Thymus (tissue), 11 donors: ENCODE data around the gene OSBPL9. TPM values are rescaled to one million over a fixed set of nuclear protein-coding genes. Genes with fewer than 3 reads are reported as not detected.

Experiments used
- DNase-seq, 9 donors: peaks; one replicate each; pipeline ENCODE4 v3.0.0-alpha.2; 2013; ENCODE audit warnings: low spot score in 9 of 9, low read depth in 6 of 9, missing footprints in 1 of 9
- H3K27ac ChIP-seq, 2 donors: one replicate each; pipeline ENCODE4 v1.5.1; 2013; ENCODE audit warnings: control low read depth in 1 of 2, low read depth in 1 of 2, low read length in 1 of 2, mild to moderate bottlenecking in 1 of 2, moderate library complexity in 1 of 2
- H3K27me3 ChIP-seq, 2 donors: one replicate each; pipeline ENCODE4 v1.5.1; 2013; ENCODE audit warnings: low read length in 1 of 2; ENCODE audit not compliant: control insufficient read depth in 2 of 2, insufficient read depth in 1 of 2
- H3K36me3 ChIP-seq, 2 donors: one replicate each; pipeline ENCODE4 v1.5.1; 2013; ENCODE audit warnings: low read length in 1 of 2, mild to moderate bottlenecking in 1 of 2, moderate library complexity in 1 of 2; ENCODE audit not compliant: control insufficient read depth in 2 of 2, insufficient read depth in 2 of 2
- H3K4me1 ChIP-seq, 2 donors: one replicate each; pipeline ENCODE4 v1.5.1; 2013; ENCODE audit warnings: low read length in 2 of 2; ENCODE audit not compliant: control insufficient read depth in 2 of 2, insufficient read depth in 2 of 2
- H3K4me3 ChIP-seq, 2 donors: one replicate each; pipeline ENCODE4 v1.5.1; 2013; ENCODE audit warnings: low read length in 2 of 2, control low read depth in 1 of 2, mild to moderate bottlenecking in 1 of 2
- H3K9me3 ChIP-seq, 2 donors: one replicate each; pipeline ENCODE4 v1.5.1; 2013; ENCODE audit warnings: low read length in 1 of 2, mild to moderate bottlenecking in 1 of 2; ENCODE audit not compliant: control insufficient read depth in 2 of 2, insufficient read depth in 1 of 2
- WGBS: extraction: QIAGEN DNeasy Blood & Tissue Kit; methylation state at CpG from one replicate; pipeline ENCODE4 v1.1.7; 2013; 5-methylcytosine and 5-hydroxymethylcytosine counted together
- polyA plus RNA-seq: library from polyadenylated mRNA; stranded (reverse); fragments of 200-250 nt; gene quantifications from one replicate; pipeline ENCODE4 v1.2.3, GENCODE V29; 2013
- total RNA-seq: library from RNA; stranded (reverse); fragments of 120-200 nt; gene quantifications from one replicate; pipeline ENCODE4 v1.2.4, GENCODE V29; 2013
- donor health status: healthy.

OSBPL9 gene
- total and polyA plus RNA-seq, 2 donors: 53.7 to 58.1 TPM

GRCh38 chr1:51628715-51629590 is 12.1 kb downstream of the OSBPL9 start:
- no peaks in the 10 kb centered on the region for H3K9me3 ChIP-seq
- 97% methylated on average over 8 of the region's 8 CpGs for WGBS
- H3K4me1 ChIP-seq: no peaks in the 10 kb centered on the region

GRCh38 chr1:51629918-51630317 is 13.0 kb downstream of the OSBPL9 start:
- WGBS: 80% methylated on average over 4 of the region's 4 CpGs
- Histone ChIP-seq H3K4me3 (no peak overlapping the region), H3K9me3 (no peaks in the 10 kb centered on the region), H3K4me1 (no peaks in the 10 kb centered on the region), H3K27ac (no peak overlapping the region), H3K27me3 (no peaks in the 10 kb centered on the region), H3K36me3 (peaks cover 0 to 3% of the 10 kb centered on the region in 2 donors)
- no peak for DNase-seq

More at GRCh38 chr1:51628715-51629590, 12.1 kb downstream of the OSBPL9 start:
- Histone ChIP-seq H3K27me3 (no peaks in the 10 kb centered on the region), H3K4me3 (no peak overlapping the region), H3K36me3 (peaks cover 0 to 3% of the 10 kb centered on the region in 2 donors), H3K27ac (no peak overlapping the region)
- no peak for DNase-seq

GRCh38 chr1:51630393-51630792 is 13.5 kb downstream of the OSBPL9 start:
- H3K4me3 ChIP-seq: no peak overlapping the region
- H3K27me3 ChIP-seq: no peaks in the 10 kb centered on the region
- H3K9me3 ChIP-seq: no peaks in the 10 kb centered on the region
- no peak for DNase-seq
- over 99% methylated on average over 3 of the region's 3 CpGs for WGBS
- H3K36me3 ChIP-seq: peaks cover 0 to 3% of the 10 kb centered on the region in 2 donors
- no peak overlapping the region for H3K27ac ChIP-seq
- H3K4me1 ChIP-seq: no peaks in the 10 kb centered on the region

GRCh38 chr1:51630922-51631321 is 14.0 kb downstream of the OSBPL9 start:
- 96% methylated on average over 3 of the region's 3 CpGs for WGBS
- no peaks in the 10 kb centered on the region for H3K4me1 ChIP-seq
- H3K4me3 ChIP-seq: no peak overlapping the region
- no peaks in the 10 kb centered on the region for H3K27me3 ChIP-seq
- H3K36me3 ChIP-seq: peaks cover 0 to 3% of the 10 kb centered on the region in 2 donors
- no peak for DNase-seq
- H3K9me3 ChIP-seq: no peaks in the 10 kb centered on the region
- H3K27ac ChIP-seq: no peak overlapping the region

GRCh38 chr1:51631747-51632146 is 14.9 kb downstream of the OSBPL9 start:
- Histone ChIP-seq H3K36me3 (peaks cover 0 to 3% of the 10 kb centered on the region in 2 donors), H3K4me1 (no peaks in the 10 kb centered on the region), H3K27ac (no peak overlapping the region), H3K4me3 (no peak overlapping the region), H3K9me3 (no peaks in the 10 kb centered on the region), H3K27me3 (no peaks in the 10 kb centered on the region)
- no peak for DNase-seq
- 98% methylated on average over 1 of the region's 1 CpG for WGBS

- Histone ChIP-seq H3K27ac (no peak overlapping the region), H3K4me1 (no peaks in the 10 kb centered on the region), H3K9me3 (no peaks in the 10 kb centered on the region), H3K4me3 (no peak overlapping the region), H3K36me3 (peaks cover 0 to 3% of the 10 kb centered on the region in 2 donors), H3K27me3 (no peaks in the 10 kb centered on the region)
- DNase-seq: no peak
- 97% methylated on average over 7 of the region's 7 CpGs for WGBS
Measured at GRCh38 chr1:51634618-51635017, 17.7 kb downstream of the OSBPL9 start.

- Histone ChIP-seq H3K36me3 (peaks cover 0 to 3% of the 10 kb centered on the region in 2 donors), H3K27ac (no peak overlapping the region), H3K4me3 (no peak overlapping the region), H3K9me3 (no peaks in the 10 kb centered on the region), H3K27me3 (no peaks in the 10 kb centered on the region), H3K4me1 (no peaks in the 10 kb centered on the region)
- no peak for DNase-seq
- WGBS: 98% methylated on average over 3 of the region's 3 CpGs
Measured at GRCh38 chr1:51635615-51636014, 18.7 kb downstream of the OSBPL9 start.

- Histone ChIP-seq H3K27ac (no peak overlapping the region), H3K4me3 (no peak overlapping the region), H3K27me3 (no peaks in the 10 kb centered on the region), H3K9me3 (no peaks in the 10 kb centered on the region), H3K36me3 (peaks cover 0 to under 1% of the 10 kb centered on the region in 2 donors), H3K4me1 (no peaks in the 10 kb centered on the region)
- no peak for DNase-seq
- WGBS: 98% methylated on average over 2 of the region's 2 CpGs
Measured at GRCh38 chr1:51636191-51636590, 19.3 kb downstream of the OSBPL9 start.

GRCh38 chr1:51636764-51637522 is 20.1 kb downstream of the OSBPL9 start:
- no peak for DNase-seq
- no peak overlapping the region for H3K27ac ChIP-seq
- H3K9me3 ChIP-seq: no peaks in the 10 kb centered on the region
- H3K4me1 ChIP-seq: no peaks in the 10 kb centered on the region
- no peaks in the 10 kb centered on the region for H3K36me3 ChIP-seq
- 96% methylated on average over 6 of the region's 6 CpGs for WGBS
- H3K27me3 ChIP-seq: no peaks in the 10 kb centered on the region
- H3K4me3 ChIP-seq: no peak overlapping the region
